Liver (tissue), 9 donors: ENCODE measurements around the gene TBC1D9B. TPM values are rescaled to one million over a fixed set of nuclear protein-coding genes. Genes with fewer than 3 reads are reported as not detected.

Experiments
- DNase-seq: peaks from one replicate; pipeline ENCODE4 v3.0.0-alpha.2; 2017; ENCODE audit warnings: low spot score
- H3K27ac ChIP-seq, 2 donors: one replicate each; pipeline ENCODE4 v1.7.0; 2013; ENCODE audit warnings: inconsistent platforms in 2 of 2, low read length in 2 of 2, control low read depth in 1 of 2, low read depth in 1 of 2, mild to moderate bottlenecking in 1 of 2
- H3K27me3 ChIP-seq, 4 donors: one replicate each; pipeline versions ENCODE4 v1.6.1 to v1.7.0; 2013; ENCODE audit warnings: low read length in 3 of 4, inconsistent platforms in 1 of 4, mild to moderate bottlenecking in 1 of 4, moderate library complexity in 1 of 4; ENCODE audit not compliant: control insufficient read depth in 4 of 4, insufficient read depth in 4 of 4
- H3K36me3 ChIP-seq, 4 donors: one replicate each; pipeline versions ENCODE4 v1.6.1 to v1.7.0; 2013; ENCODE audit warnings: low read length in 3 of 4, mild to moderate bottlenecking in 3 of 4, low read depth in 1 of 4, moderate library complexity in 1 of 4; ENCODE audit not compliant: control insufficient read depth in 4 of 4, insufficient read depth in 3 of 4
- H3K4me1 ChIP-seq, 4 donors: one replicate each; pipeline versions ENCODE4 v1.6.1 to v1.7.0; 2013; ENCODE audit warnings: low read length in 3 of 4, mild to moderate bottlenecking in 3 of 4, moderate library complexity in 1 of 4; ENCODE audit not compliant: control insufficient read depth in 4 of 4, insufficient read depth in 4 of 4
- H3K4me3 ChIP-seq, 3 donors: one replicate each; pipeline versions ENCODE4 v1.6.1 to v1.7.0; 2013; ENCODE audit warnings: low read length in 3 of 3, control low read depth in 1 of 3, low read depth in 1 of 3, mild to moderate bottlenecking in 1 of 3
- H3K9ac ChIP-seq, 2 donors: one replicate each; pipeline ENCODE4 v1.7.0; 2013; ENCODE audit warnings: low read length in 2 of 2, mild to moderate bottlenecking in 2 of 2, moderate library complexity in 2 of 2, control low read depth in 1 of 2, low read depth in 1 of 2
- H3K9me3 ChIP-seq, 4 donors: one replicate each; pipeline versions ENCODE4 v1.6.1 to v1.7.0; 2013; ENCODE audit warnings: low read length in 3 of 4; ENCODE audit not compliant: control insufficient read depth in 4 of 4
- ATF3 ChIP-seq: IDR thresholded peaks from 2 replicates; pipeline ENCODE4 v1.6.1; 2016; ENCODE audit warnings: antibody characterized with exemption
- CTCF ChIP-seq: fragments of 150-350 bp; IDR thresholded peaks from 2 replicates; pipeline ENCODE4 v1.5.1; 2017; ENCODE audit warnings: improper control_type of control experiment, low read depth, low read length; ENCODE audit not compliant: missing input control
- FOXA1 ChIP-seq: IDR thresholded peaks from 2 replicates; pipeline ENCODE4 v1.6.1; 2016; ENCODE audit warnings: antibody characterized with exemption
- FOXA2 ChIP-seq: IDR thresholded peaks from 2 replicates; pipeline ENCODE4 v1.6.1; 2016; ENCODE audit warnings: antibody characterized with exemption
- GABPA ChIP-seq, 2 donors: IDR thresholded peaks in 1 of 2; conservative IDR thresholded peaks in 1 of 2; 2 replicates each; pipeline ENCODE4 v1.6.1; 2016; ENCODE audit warnings: antibody characterized with exemption in 2 of 2, mild to moderate bottlenecking in 1 of 2, moderate library complexity in 1 of 2
- HNF4A ChIP-seq, 2 donors: conservative IDR thresholded peaks; 2 replicates each; pipeline ENCODE4 v1.6.1; 2016; ENCODE audit warnings: antibody characterized with exemption in 2 of 2, mild to moderate bottlenecking in 2 of 2
- HNF4G ChIP-seq: IDR thresholded peaks from 2 replicates; pipeline ENCODE4 v1.6.1; 2016; ENCODE audit warnings: antibody characterized with exemption
- MAX ChIP-seq: IDR thresholded peaks from 2 replicates; pipeline ENCODE4 v1.6.1; 2016; ENCODE audit warnings: antibody characterized with exemption
- NR2F2 ChIP-seq: IDR thresholded peaks from 2 replicates; pipeline ENCODE4 v1.6.1; 2016; ENCODE audit warnings: antibody characterized with exemption
- RAD21 ChIP-seq, 2 donors: IDR thresholded peaks; 2 replicates each; pipeline ENCODE4 v1.6.1; 2016; ENCODE audit warnings: antibody characterized with exemption in 2 of 2, mild to moderate bottlenecking in 2 of 2
- REST ChIP-seq: IDR thresholded peaks from 2 replicates; pipeline ENCODE4 v1.6.1; 2016; ENCODE audit warnings: antibody characterized with exemption, mild to moderate bottlenecking
- RXRA ChIP-seq, 2 donors: IDR thresholded peaks; 2 replicates each; pipeline ENCODE4 v1.6.1; 2017 to 2018; ENCODE audit warnings: antibody characterized with exemption in 2 of 2, mild to moderate bottlenecking in 1 of 2
- TAF1 ChIP-seq: conservative IDR thresholded peaks from 2 replicates; pipeline ENCODE4 v1.6.1; 2016; ENCODE audit warnings: antibody characterized with exemption, mild to moderate bottlenecking
- YY1 ChIP-seq: IDR thresholded peaks from 2 replicates; pipeline ENCODE4 v1.6.1; 2016; ENCODE audit warnings: antibody characterized with exemption, mild to moderate bottlenecking
- ZBTB33 ChIP-seq: IDR thresholded peaks from 2 replicates; pipeline ENCODE4 v1.6.1; 2016; ENCODE audit warnings: antibody characterized with exemption
- WGBS: extraction: QIAGEN DNeasy Blood & Tissue Kit; methylation state at CpG from one replicate; pipeline ENCODE4 v1.1.7; 2013; 5-methylcytosine and 5-hydroxymethylcytosine counted together
- polyA plus RNA-seq, 2 donors: library from polyadenylated mRNA; stranded (reverse) in 1 of 2; unstranded in 1 of 2; fragments of 200-250 nt in 1 of 2; fragments of >200 nt in 1 of 2; fragmentation: Nextera tagmentation in 1 of 2; extraction: Ambion mirVana in 1 of 2; gene quantifications; one replicate each; pipeline versions ENCODE4 v1.2.1 to v1.2.3, GENCODE V29; 2013 to 2015
- total RNA-seq, 2 donors: library from RNA; depleted of rRNA; stranded (reverse); fragments of >200 nt; gene quantifications; one replicate each; pipeline ENCODE4 v1.2.3, GENCODE V29; 2014
- donor health status: healthy.
- donor health status: healthy.
- donor health status: healthy.
- donor health status: healthy.
- donor health status: healthy.

TBC1D9B gene
- total and polyA plus RNA-seq, 4 donors, result 23.1 to 55.4 (median 38.7) TPM

GRCh38 chr5:179904463-179905160 is 3.1 kb downstream of the TBC1D9B start:
- Histone ChIP-seq H3K9me3 (no peaks in the 10 kb centered on the region), H3K4me3 (no peak overlapping the region), H3K36me3 (peaks cover 4 to 27% (median 9%) of the 10 kb centered on the region in 4 donors), H3K4me1 (peaks cover 4 to 16% (median 11%) of the 10 kb centered on the region in 4 donors), H3K27ac (no peak overlapping the region), H3K27me3 (no peaks in the 10 kb centered on the region), H3K9ac (no peak overlapping the region)
- WGBS, result 97% methylated on average over 25 of the region's 25 CpGs
- TF ChIP-seq RAD21 (IDR thresholded peaks at IDR 0.05) (no peak), YY1 (no peak), HNF4A (conservative IDR thresholded peaks at IDR 0.05) (no peak), CTCF (no peak), FOXA1 (no peak), ATF3 (no peak), NR2F2 (no peak), ZBTB33 (no peak), FOXA2 (no peak), MAX (no peak), GABPA (IDR thresholded peaks at IDR 0.05 in 1 of 2, conservative IDR thresholded peaks at IDR 0.05 in 1 of 2) (no peak), TAF1 (no peak), RXRA (IDR thresholded peaks at IDR 0.05) (no peak), REST (no peak), HNF4G (no peak)
- no peak for DNase-seq

- no peaks in the 10 kb centered on the region for H3K9me3 ChIP-seq
- peaks cover 5 to 40% (median 18%) of the 10 kb centered on the region in 4 donors for H3K36me3 ChIP-seq
- no peak for TF ChIP-seq NR2F2
- H3K27me3 ChIP-seq, result no peaks in the 10 kb centered on the region
- peaks cover 4 to 13% (median 8%) of the 10 kb centered on the region in 4 donors for H3K4me1 ChIP-seq
- no peak overlapping the region for H3K4me3 ChIP-seq
- no peak overlapping the region for H3K9ac ChIP-seq
- H3K27ac ChIP-seq, result no peak overlapping the region
- DNase-seq, result no peak
- WGBS, result 96% methylated on average over 7 of the region's 7 CpGs
Observed at GRCh38 chr5:179902763-179903158, 4.9 kb downstream of the TBC1D9B start.
